Stimulated activated CD4-positive, alpha-beta T cell treated with anti-CD3 and anti-CD28 coated beads, Interleukin-15, amount 100 ng/mL, for 48 hours (primary cell): ENCODE data around the gene TYW5.

ENCODE experiments used
- DNase-seq, 2 donors: peaks; one replicate each; pipeline ENCODE4 v3.0.0-alpha.2; 2020; ENCODE audit warnings: low read depth in 2 of 2

Gene TYW5

DNA sequence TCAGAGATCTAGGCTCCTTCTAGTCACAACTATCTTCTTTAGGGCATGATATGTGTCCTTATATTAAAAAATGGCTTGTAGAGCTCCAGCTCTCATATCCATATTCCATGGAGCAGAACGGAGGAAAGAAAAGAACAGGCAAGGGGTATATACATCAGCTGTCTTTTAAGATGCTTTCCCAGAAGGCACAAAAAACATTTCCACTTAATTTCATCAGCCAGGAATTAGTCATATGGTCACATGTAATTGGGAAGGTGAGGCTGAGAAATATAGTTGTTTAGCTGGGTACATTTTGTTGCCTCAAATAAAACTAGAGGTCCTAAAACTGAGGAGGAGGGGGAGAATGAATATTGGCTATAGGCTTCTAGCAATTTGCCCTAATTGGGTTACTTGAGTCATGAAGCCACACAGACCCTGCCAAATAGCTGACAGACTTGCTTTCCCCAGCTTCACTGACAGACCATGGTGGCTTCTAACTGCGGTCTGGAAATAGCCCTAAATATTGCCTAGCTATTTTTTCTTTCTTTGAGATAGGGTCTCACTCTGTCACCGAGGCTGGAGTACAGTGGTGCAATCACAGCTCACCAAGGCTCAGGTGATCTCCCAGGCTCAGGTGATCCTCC is 20.1 kb upstream of the TYW5 start:
- DNase-seq = no peak

- DNase-seq = no peak
Observed at GRCh38 chr2:199973703-199974102, 18.4 kb upstream of the TYW5 start.

DNA sequence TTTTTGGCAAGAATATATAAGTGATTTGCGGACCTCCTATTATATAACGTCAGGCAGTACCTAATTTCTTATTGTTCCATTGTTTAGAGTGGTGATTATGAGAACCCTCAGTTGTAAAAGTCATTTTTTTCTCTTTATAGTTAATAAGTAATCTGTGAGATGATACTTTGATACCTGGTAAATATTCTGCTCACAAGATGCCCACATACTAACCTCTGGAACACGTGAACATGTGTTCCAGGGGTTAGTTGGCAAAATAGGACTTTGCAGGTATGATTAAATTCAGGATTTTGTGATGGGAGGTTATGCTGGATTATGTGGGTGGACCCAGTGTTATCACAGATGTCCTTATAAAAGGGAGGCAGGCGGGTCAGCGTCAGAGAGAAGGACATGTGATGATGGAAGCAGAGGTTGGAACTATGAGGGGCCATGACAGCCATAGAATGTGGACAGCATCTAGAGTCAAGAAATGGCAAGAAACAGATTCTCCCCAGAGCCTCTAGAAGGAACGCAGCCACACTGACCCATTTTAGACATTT is 16.9 kb upstream of the TYW5 start:
- no peak for DNase-seq

GRCh38 chr2:199968126-199968525 is 12.8 kb upstream of the TYW5 start:
- DNase-seq = no peak

DNA sequence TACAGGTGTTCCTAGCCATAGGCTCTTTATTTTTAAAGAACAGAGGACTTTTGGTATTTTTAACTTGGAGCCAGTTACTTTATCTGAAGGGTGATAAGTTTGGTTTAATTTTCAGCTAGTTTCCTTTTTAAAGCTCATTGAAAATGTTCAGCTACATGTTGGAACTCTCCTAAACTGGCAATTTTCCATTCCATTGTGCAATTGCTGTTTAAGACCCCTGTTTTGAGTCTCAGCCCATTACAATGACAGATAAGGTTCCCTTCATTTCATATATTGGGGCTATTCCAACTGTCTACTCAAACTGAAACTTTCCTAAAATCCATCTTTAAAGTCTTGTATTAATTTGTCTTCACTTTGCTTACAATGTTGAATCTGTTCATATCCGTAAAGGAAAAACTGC is 11.7 kb upstream of the TYW5 start:
- no peak for DNase-seq

DNA sequence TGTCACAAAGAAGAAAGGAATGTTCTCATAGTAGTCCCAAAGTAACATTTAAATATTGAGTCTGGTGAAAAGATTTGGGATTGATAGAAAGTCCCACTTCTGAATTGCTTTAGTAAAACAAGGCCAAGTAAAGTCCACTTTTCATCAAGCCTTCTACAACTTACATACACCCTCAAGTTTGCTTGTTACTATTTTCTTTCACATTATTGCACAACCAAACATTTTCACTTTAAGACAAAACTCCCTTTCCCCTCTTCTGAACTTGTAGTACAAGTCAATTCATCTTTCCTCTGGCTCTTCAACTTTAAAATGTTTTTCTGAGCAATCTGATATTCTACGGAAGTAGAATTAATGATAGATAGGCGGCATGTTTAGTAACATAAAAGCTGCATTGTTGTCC is 11.1 kb upstream of the TYW5 start:
- DNase-seq = no peak

DNA sequence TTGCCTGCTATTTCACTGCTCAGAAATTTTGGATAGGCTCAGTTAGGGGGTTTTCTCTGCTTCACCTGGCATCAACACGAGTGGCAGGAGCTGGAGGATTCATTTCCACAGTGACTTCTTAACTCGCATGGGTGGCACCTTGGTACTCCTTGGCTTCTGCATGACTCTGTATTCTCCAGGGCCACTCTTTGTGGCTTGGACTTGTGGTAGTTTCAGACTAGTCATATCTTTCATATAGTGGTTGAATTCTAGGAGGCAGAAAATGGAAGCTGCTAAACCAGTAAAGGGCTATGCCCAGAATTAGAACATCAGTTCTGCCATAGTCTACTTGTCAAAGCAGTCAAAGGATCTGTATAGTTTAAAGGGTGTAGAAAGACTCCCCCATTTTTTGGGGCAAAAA is 6.9 kb upstream of the TYW5 start:
- no peak for DNase-seq

GRCh38 chr2:199958014-199958413 is 2.7 kb upstream of the TYW5 start:
- DNase-seq = no peak

DNA sequence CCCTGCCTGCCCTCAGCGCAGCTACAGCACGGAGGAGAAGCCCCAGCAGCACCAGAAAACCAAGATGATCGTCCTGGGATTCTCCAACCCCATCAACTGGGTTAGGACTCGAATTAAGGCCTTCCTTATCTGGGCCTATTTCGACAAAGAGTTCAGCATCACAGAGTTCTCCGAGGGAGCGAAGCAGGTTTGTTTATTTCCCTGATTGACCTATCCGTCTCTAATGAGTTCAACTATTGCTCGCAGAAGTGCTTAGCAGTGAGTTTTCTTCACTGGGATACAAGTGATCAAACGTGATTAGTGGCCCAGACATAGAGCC is 730 bp upstream of the TYW5 start:
- DNase-seq = no peak

- DNase-seq = no peak
Observed at GRCh38 chr2:199955007-199955338, 318 bp downstream of the TYW5 start.

DNA sequence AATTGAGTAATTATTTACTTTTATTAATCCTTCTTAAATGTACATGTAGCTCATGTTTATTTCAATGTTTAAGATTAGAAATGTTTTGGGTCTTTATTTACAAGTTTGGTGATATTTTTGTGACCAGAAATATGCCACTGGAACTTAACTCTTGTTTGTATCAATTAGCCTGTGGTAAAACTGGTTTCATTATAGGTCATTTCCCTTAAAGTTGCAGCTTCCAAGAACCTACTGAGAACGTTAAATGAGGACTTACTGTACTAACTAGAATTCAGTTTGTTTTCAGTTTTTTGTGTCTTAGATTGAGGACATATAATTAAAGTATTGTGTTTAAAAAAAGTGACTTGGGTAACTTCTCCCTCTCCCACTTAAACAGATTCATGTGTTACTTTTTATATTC is 4.3 kb downstream of the TYW5 start:
- no peak for DNase-seq

DNA sequence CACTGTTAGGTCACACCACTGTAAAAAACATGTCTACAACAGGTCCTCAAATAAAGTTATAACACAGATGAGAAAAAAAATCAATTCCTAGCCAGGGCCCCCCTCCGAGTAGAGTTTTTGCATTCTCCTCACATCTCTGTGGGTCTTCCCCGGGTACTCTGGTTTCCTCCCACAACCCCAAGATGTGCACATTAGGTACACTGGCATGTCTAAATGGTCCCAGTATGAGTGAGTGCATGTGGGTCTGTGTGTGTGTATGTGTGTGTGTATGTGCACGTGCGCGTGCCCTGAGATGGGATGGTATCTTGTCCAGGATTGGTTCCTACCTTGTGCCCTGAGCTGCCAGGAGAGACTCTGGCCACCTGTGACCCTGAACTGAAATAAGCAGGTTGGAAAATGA is 4.9 kb downstream of the TYW5 start:
- no peak for DNase-seq

GRCh38 chr2:199946836-199947235 is 8.5 kb downstream of the TYW5 start:
- no peak for DNase-seq

DNA sequence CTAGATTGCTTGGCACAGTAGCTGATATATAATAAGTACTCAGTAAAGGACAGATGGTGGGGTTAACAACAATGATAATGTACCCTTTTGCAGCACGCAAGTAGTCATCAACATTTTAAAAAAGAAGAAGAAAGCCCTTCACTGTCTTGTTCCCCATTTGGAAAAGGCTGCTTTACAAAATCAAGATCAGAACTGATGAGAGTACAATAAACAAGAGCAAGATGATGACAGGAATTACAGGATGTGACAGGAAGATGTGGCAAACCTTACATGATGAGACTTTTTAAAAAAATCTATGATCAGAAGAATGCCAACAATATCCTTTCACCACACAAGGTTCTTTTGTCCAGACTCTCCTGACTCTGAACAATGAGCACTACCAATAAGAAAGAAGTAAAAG is 9.1 kb downstream of the TYW5 start:
- no peak for DNase-seq

DNA sequence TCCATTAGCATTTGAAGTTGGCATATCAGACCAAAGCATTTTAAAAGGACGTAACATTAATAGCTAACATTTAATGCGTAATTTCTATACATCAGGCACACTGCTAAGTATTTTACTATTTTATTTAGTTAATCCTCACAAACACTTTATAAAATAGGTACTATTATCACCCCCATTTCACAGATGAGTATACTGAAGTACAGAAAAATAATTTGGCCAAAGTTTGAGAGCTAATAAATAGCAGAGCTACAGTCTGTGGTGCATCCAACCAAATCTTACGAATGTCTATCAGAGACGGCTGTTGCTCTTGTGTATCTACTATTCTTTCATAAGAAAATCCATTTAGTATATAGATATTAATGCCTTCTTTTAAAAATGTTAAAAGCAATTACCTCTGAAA is 11.9 kb downstream of the TYW5 start:
- no peak for DNase-seq

DNA sequence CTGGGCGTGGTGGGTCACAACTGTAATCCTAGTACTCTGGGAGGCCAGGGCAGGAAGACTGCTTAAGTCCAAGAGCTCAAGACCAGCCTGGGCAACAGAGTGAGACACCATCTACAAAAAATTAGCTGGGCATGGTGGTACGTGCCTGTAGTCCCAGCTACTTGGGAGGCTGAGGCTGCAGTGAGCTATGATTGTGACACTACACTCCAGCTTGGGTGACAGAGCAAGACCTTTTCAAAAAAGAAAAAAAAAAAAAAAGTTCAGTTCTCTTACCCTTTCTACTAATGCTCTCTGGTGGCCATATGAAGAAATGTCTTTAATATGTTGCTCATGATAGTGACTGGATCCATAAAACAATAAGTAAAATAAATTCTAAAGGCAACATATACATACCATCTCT is 14.9 kb downstream of the TYW5 start:
- DNase-seq = no peak

DNA sequence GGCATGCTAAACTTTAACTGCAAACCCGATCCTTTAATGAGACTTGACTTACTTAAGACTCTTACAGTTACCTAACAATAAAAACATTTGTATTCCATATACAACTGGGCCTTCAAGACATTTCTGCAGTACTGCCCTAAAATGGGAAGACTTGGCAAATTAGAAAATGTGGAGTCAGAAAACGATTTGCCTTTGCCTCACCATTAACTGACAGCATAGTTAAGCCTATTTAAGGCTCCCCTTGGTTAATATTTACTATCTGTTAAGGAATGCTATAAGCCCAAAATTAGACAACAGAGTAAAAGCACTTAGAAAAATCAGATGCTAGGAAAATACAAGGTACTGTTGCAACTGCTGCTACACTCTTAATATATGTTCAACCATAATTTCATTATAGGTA is 18.7 kb downstream of the TYW5 start:
- DNase-seq = no peak

GRCh38 chr2:199933466-199933865 is 21.8 kb downstream of the TYW5 start:
- DNase-seq = no peak

- no peak for DNase-seq
Observed at GRCh38 chr2:199932312-199932855, 22.9 kb downstream of the TYW5 start.

DNA sequence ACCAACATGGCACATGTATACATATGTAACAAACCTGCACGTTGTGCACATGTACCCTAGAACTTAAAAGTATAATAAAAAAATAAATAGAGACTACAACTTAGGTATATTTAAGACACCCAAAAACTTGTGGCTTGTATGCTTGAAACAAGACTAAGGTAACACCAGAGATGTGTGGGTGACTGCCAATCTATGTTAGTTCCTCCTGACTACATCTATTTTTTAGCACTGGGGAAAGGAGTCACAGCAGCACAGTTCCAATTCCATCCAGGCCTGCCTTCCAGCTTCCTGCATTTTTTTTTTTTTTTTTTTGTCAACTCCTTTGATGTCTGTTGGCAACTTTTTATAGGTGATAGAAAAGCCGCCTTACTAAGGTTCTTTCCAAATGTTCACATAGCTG is 26.0 kb downstream of the TYW5 start:
- no peak for DNase-seq

- no peak for DNase-seq
Observed at GRCh38 chr2:199928626-199929025, 26.7 kb downstream of the TYW5 start.

GRCh38 chr2:199928226-199928625 is 27.1 kb downstream of the TYW5 start:
- no peak for DNase-seq

- DNase-seq = no peak
Observed at GRCh38 chr2:199926806-199927205, 28.5 kb downstream of the TYW5 start.

- no peak for DNase-seq
Observed at GRCh38 chr2:199923924-199924323, 31.4 kb downstream of the TYW5 start.
